Measurements from ENCODE around the gene CCDC197.

The CCDC197 gene

GRCh38 chr14:94043756-94044475, 46.8 kb downstream of the CCDC197 start:
- DNase-seq, result no peak

GRCh38 chr14:94044476-94045091, 47.5 kb downstream of the CCDC197 start:
- no peak for DNase-seq

- DNase-seq, result no peak
Observed at GRCh38 chr14:94045101-94045500, 48.0 kb downstream of the CCDC197 start.

- no peak for DNase-seq
Observed at GRCh38 chr14:94045563-94046345, 48.7 kb downstream of the CCDC197 start.

- no peak for DNase-seq
Observed at GRCh38 chr14:94046696-94047250, 49.7 kb downstream of the CCDC197 start.

- no peak for DNase-seq
Observed at GRCh38 chr14:94047581-94047980, 50.5 kb downstream of the CCDC197 start.

- no peak for DNase-seq
Observed at GRCh38 chr14:94048691-94049624, 51.9 kb downstream of the CCDC197 start.

GRCh38 chr14:94049625-94050023, 52.5 kb downstream of the CCDC197 start:
- no peak for DNase-seq

- DNase-seq, result no peak
Observed at GRCh38 chr14:94050231-94050880, 53.3 kb downstream of the CCDC197 start.

- DNase-seq, result no peak
Observed at GRCh38 chr14:94051115-94051514, 54.0 kb downstream of the CCDC197 start.

- DNase-seq, result no peak
Observed at GRCh38 chr14:94051779-94052178, 54.7 kb downstream of the CCDC197 start.

- DNase-seq, result peak in 1 of 5 experiments; percentile 21
Observed at GRCh38 chr14:94052199-94052598, 55.1 kb downstream of the CCDC197 start.

- no peak for DNase-seq
Observed at GRCh38 chr14:94052662-94053061, 55.6 kb downstream of the CCDC197 start.

GRCh38 chr14:94054401-94054800, 57.3 kb downstream of the CCDC197 start:
- DNase-seq, result no peak

- no peak for DNase-seq
Observed at GRCh38 chr14:94054936-94055335, 57.8 kb downstream of the CCDC197 start.

GRCh38 chr14:94056579-94057308, 59.6 kb downstream of the CCDC197 start:
- DNase-seq, result peak in 2 of 5 experiments; percentile 37 to 72

- DNase-seq, result no peak
Observed at GRCh38 chr14:94058128-94058673, 61.1 kb downstream of the CCDC197 start.

Data from T-helper 2 cell (primary cell).